MM.1S (cell line): ENCODE results near the gene MRPL16.

Experiments used
- DNase-seq: peaks from one replicate; pipeline ENCODE4 v3.0.0-alpha.2; 2015
- H2AFZ ChIP-seq: fragments of 300-600 bp; sonication (generic); 2 replicates; pipeline ENCODE4 v1.6.0; 2016; ENCODE audit warnings: antibody characterized with exemption, low read length
- H3F3A ChIP-seq: fragments of 300-600 bp; sonication (generic); 2 replicates; pipeline ENCODE4 v1.6.1; 2016; ENCODE audit warnings: mild to moderate bottlenecking, antibody characterized with exemption, low read length, moderate library complexity, mixed read lengths; ENCODE audit not compliant: insufficient read depth
- H3K27ac ChIP-seq: fragments of 300-600 bp; sonication (generic); 2 replicates; pipeline ENCODE4 v1.5.1; 2016; ENCODE audit warnings: mild to moderate bottlenecking, low read length
- H3K27me3 ChIP-seq: fragments of 300-600 bp; sonication (generic); replicated peaks from 2 replicates; pipeline ENCODE4 v1.6.0; 2016; ENCODE audit warnings: low read length; ENCODE audit not compliant: insufficient read depth
- H3K36me3 ChIP-seq: fragments of 300-600 bp; sonication (generic); replicated peaks from 2 replicates; pipeline ENCODE4 v1.6.1; 2016; ENCODE audit warnings: mild to moderate bottlenecking, low read length, mixed read lengths; ENCODE audit not compliant: insufficient read depth
- H3K4me1 ChIP-seq: fragments of 300-600 bp; sonication (generic); 2 replicates; pipeline ENCODE4 v1.6.1; 2016; ENCODE audit warnings: low read length, mixed read lengths
- H3K4me2 ChIP-seq: fragments of 300-600 bp; sonication (generic); 2 replicates; pipeline ENCODE4 v1.6.0; 2016; ENCODE audit warnings: low read depth, low read length
- H3K4me3 ChIP-seq: fragments of 300-600 bp; sonication (generic); 2 replicates; pipeline ENCODE4 v1.5.1; 2016; ENCODE audit warnings: low read length, mixed read lengths
- H3K79me2 ChIP-seq: fragments of 300-600 bp; sonication (generic); 2 replicates; pipeline ENCODE4 v1.6.1; 2016; ENCODE audit warnings: mixed run types, low read length, mixed read lengths
- H3K9ac ChIP-seq: fragments of 300-600 bp; sonication (generic); 2 replicates; pipeline ENCODE4 v1.6.1; 2016; ENCODE audit warnings: low read length, mixed read lengths
- H3K9me2 ChIP-seq: fragments of 300-600 bp; sonication (generic); replicated peaks from 2 replicates; pipeline ENCODE4 v1.6.1; 2016; ENCODE audit warnings: mild to moderate bottlenecking, low read length, mixed read lengths; ENCODE audit not compliant: insufficient read depth
- H3K9me3 ChIP-seq: fragments of 300-600 bp; sonication (generic); replicated peaks from 2 replicates; pipeline ENCODE4 v1.6.1; 2016; ENCODE audit warnings: mild to moderate bottlenecking, low read length, mixed read lengths; ENCODE audit not compliant: insufficient read depth
- H4K20me1 ChIP-seq: fragments of 300-600 bp; sonication (generic); 2 replicates; pipeline ENCODE4 v1.6.1; 2016; ENCODE audit warnings: mild to moderate bottlenecking, low read length, moderate library complexity, mixed read lengths; ENCODE audit not compliant: insufficient read depth
- EZH2 ChIP-seq: fragments of 300-600 bp; sonication (generic); optimal IDR thresholded peaks from 2 replicates; pipeline ENCODE3; 2017; ENCODE audit warnings: low read depth, mild to moderate bottlenecking, antibody characterized with exemption, low read length, mixed read lengths
- EZH2phosphoT487 ChIP-seq: fragments of 300-600 bp; sonication (generic); IDR thresholded peaks from 2 replicates; pipeline ENCODE4 v1.6.1; 2018; ENCODE audit warnings: antibody characterized with exemption, low read length
- TF ChIP-seq, protein P1 (sequence below): fragments of 300-600 bp; sonication (generic); IDR thresholded peaks from 2 replicates; pipeline ENCODE4 v1.5.1; 2016; ENCODE audit warnings: antibody characterized with exemption, low read length, mixed read lengths

The MRPL16 gene

DNA sequence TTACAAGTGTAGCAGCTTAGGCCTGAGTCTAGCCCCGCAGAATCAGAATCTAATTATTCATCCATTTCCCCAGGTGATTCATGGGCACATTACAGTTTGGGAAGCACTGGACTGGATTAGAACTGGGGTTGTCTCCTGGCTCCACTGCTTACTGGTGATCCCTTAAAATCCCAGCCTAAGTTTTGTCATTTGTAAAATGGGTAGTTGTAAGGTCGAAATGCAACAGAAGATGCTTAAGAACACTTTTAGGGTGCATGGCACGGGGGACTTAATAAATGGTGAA lies 54.1 kb downstream of the MRPL16 start:
- no peak overlapping the region for H2AFZ ChIP-seq
- H3K9me3 ChIP-seq, result no peaks in the 10 kb centered on the region
- peaks cover 18% of the 10 kb centered on the region for H3F3A ChIP-seq
- H3K27ac ChIP-seq, result peak overlapping the region; percentile 32; the same call in 1 of the 2 replicates
- H3K9ac ChIP-seq, result no peak overlapping the region; the same call in 1 of the 2 replicates
- no peak for DNase-seq
- peaks cover 59% of the 10 kb centered on the region for H3K79me2 ChIP-seq
- H3K4me2 ChIP-seq, result peak overlapping the region; percentile 84
- H3K36me3 ChIP-seq, result no peaks in the 10 kb centered on the region
- H3K4me1 ChIP-seq, result peaks cover 16% of the 10 kb centered on the region
- no peaks in the 10 kb centered on the region for H3K9me2 ChIP-seq
- peak overlapping the region; percentile 99; the same call in 1 of the 2 replicates for H3K4me3 ChIP-seq
- no peak for TF ChIP-seq EZH2phosphoT487
- no peak for TF ChIP-seq EZH2
- TF ChIP-seq, protein P1, sequence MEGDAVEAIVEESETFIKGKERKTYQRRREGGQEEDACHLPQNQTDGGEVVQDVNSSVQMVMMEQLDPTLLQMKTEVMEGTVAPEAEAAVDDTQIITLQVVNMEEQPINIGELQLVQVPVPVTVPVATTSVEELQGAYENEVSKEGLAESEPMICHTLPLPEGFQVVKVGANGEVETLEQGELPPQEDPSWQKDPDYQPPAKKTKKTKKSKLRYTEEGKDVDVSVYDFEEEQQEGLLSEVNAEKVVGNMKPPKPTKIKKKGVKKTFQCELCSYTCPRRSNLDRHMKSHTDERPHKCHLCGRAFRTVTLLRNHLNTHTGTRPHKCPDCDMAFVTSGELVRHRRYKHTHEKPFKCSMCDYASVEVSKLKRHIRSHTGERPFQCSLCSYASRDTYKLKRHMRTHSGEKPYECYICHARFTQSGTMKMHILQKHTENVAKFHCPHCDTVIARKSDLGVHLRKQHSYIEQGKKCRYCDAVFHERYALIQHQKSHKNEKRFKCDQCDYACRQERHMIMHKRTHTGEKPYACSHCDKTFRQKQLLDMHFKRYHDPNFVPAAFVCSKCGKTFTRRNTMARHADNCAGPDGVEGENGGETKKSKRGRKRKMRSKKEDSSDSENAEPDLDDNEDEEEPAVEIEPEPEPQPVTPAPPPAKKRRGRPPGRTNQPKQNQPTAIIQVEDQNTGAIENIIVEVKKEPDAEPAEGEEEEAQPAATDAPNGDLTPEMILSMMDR, result no peak
- H3K27me3 ChIP-seq, result no peaks in the 10 kb centered on the region
- H4K20me1 ChIP-seq, result no peaks in the 10 kb centered on the region
